ENCODE results near the gene IGFBP2. TPM values are rescaled to one million over a fixed set of nuclear protein-coding genes. Genes with fewer than 3 reads are reported as not detected.

IGFBP2 gene
- total RNA-seq, 2 donors from 2014 or later, result 0.81 TPM; not detected in 1

GRCh38 chr2:216653093-216653799 lies 20.0 kb downstream of the IGFBP2 start:
- H3K4me3 Mint-ChIP-seq, result no peak overlapping the region
- H3K9me3 Mint-ChIP-seq, result no peaks in the 10 kb centered on the region

GRCh38 chr2:216653931-216654365 lies 20.7 kb downstream of the IGFBP2 start:
- H3K4me1 Mint-ChIP-seq (ENCODE audit: low read depth in 2 of 2), result peaks cover 0 to 5% of the 10 kb centered on the region in 2 donors
- no peak overlapping the region for H3K4me3 Mint-ChIP-seq
- no peak for DNase-seq (ENCODE audit: low spot score)
- H3K27me3 Mint-ChIP-seq, result peaks cover 5 to 7% of the 10 kb centered on the region in 2 donors
- no peak overlapping the region for H3K27ac Mint-ChIP-seq
- no peak for ATAC-seq
- H3K9me3 Mint-ChIP-seq, result no peaks in the 10 kb centered on the region
- H3K36me3 Mint-ChIP-seq, result no peaks in the 10 kb centered on the region

More at GRCh38 chr2:216653093-216653799, 20.0 kb downstream of the IGFBP2 start:
- Mint-ChIP-seq H3K27ac (no peak overlapping the region), H3K4me1 (ENCODE audit: low read depth in 2 of 2) (peaks cover 0 to 5% of the 10 kb centered on the region in 2 donors), H3K27me3 (peaks cover 4 to 7% of the 10 kb centered on the region in 2 donors), H3K36me3 (no peaks in the 10 kb centered on the region)
- ATAC-seq (no peak), DNase-seq (ENCODE audit: low spot score) (no peak)

- no peak overlapping the region for H3K4me3 Mint-ChIP-seq
- H3K27me3 Mint-ChIP-seq, result peaks cover 5 to 7% of the 10 kb centered on the region in 2 donors
- ATAC-seq, result no peak
- no peak for DNase-seq (ENCODE audit: low spot score)
- H3K4me1 Mint-ChIP-seq (ENCODE audit: low read depth in 2 of 2), result peaks cover 0 to 5% of the 10 kb centered on the region in 2 donors
- no peaks in the 10 kb centered on the region for H3K9me3 Mint-ChIP-seq
- H3K27ac Mint-ChIP-seq, result no peak overlapping the region
- no peaks in the 10 kb centered on the region for H3K36me3 Mint-ChIP-seq
Measured at GRCh38 chr2:216654528-216655052, 21.4 kb downstream of the IGFBP2 start.

DNA sequence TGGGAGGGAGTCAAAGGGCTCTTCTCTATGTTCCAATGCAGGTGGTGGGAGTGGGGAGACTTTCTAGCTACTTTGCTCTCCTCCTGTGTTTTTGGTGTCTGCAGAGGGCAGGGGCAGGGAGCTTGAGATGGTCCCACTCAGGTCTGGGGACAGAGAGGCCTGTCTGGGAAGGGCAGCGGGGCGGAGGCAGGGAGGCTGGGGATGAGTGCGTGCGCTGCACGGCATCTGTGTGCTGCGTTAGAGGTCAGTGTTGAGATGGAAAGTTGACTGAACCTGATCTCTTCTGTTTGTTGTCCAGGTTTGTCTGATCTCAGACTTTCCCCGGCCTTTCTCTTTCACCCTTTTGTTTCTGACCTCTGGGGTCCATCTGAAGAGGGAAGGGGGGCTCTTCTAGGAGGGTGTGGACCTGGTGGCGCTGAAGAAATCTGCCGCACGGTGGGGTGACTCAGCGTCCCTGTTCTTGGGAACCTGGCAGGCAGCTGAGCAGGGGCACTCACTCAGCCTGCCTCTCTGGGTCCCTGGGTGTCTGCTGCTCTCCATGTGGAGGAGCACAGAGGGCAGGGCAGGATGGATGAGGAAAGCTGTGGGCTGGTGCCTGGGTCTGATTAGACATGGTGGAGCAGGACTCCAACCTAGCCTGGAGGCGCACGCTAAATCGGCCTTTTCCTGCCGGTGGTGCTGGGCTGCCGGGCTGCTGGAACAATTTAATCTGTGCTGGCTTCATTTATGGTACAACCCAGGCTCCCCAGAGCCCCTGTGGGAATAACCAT lies 24.1 kb downstream of the IGFBP2 start:
- Mint-ChIP-seq H3K4me3 (no peak overlapping the region), H3K9me3 (no peaks in the 10 kb centered on the region), H3K4me1 (ENCODE audit: low read depth in 2 of 2) (peaks cover 0 to 5% of the 10 kb centered on the region in 2 donors), H3K27me3 (peaks cover 0 to 5% of the 10 kb centered on the region in 2 donors), H3K36me3 (no peaks in the 10 kb centered on the region), H3K27ac (no peak overlapping the region)
- DNase-seq (ENCODE audit: low spot score) (no peak), ATAC-seq (no peak)

- H3K4me1 Mint-ChIP-seq (ENCODE audit: low read depth in 2 of 2), result peaks cover 0 to 5% of the 10 kb centered on the region in 2 donors
- no peak for DNase-seq (ENCODE audit: low spot score)
- H3K9me3 Mint-ChIP-seq, result no peaks in the 10 kb centered on the region
- H3K36me3 Mint-ChIP-seq, result no peaks in the 10 kb centered on the region
- H3K27ac Mint-ChIP-seq, result no peak overlapping the region
- no peak for ATAC-seq
- peaks cover 0 to 5% of the 10 kb centered on the region in 2 donors for H3K27me3 Mint-ChIP-seq
- no peak overlapping the region for H3K4me3 Mint-ChIP-seq
Measured at GRCh38 chr2:216657980-216658379, 24.8 kb downstream of the IGFBP2 start.

GRCh38 chr2:216658757-216659156 lies 25.5 kb downstream of the IGFBP2 start:
- ATAC-seq, result no peak
- H3K4me1 Mint-ChIP-seq (ENCODE audit: low read depth in 2 of 2), result peaks cover 0 to 5% of the 10 kb centered on the region in 2 donors
- H3K4me3 Mint-ChIP-seq, result no peak overlapping the region
- no peak overlapping the region for H3K27ac Mint-ChIP-seq
- DNase-seq (ENCODE audit: low spot score), result no peak
- no peaks in the 10 kb centered on the region for H3K9me3 Mint-ChIP-seq
- H3K27me3 Mint-ChIP-seq, result peaks cover 0 to 5% of the 10 kb centered on the region in 2 donors
- no peaks in the 10 kb centered on the region for H3K36me3 Mint-ChIP-seq

DNA sequence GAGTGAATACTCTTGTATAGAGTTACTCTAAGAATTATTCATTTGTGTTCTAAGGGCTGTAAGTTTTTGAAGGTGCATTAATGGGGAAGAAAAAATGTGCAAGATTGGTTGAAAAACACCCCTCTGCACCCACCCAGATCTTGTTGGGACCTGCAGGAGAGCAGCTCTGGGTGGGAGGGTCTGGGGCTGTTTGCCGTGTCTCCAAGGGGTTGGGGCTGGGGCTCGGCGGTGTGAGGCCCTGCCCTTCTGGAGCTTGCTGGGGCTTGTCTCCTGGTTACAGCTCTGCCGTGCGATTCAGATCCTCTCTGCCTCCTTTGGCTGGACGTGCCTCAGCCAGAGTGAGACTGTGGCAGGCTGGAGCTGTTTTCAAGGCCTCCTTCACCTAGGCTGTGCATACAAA lies 26.1 kb downstream of the IGFBP2 start:
- no peak overlapping the region for H3K27ac Mint-ChIP-seq
- no peak overlapping the region for H3K4me3 Mint-ChIP-seq
- H3K36me3 Mint-ChIP-seq, result no peaks in the 10 kb centered on the region
- H3K9me3 Mint-ChIP-seq, result no peaks in the 10 kb centered on the region
- DNase-seq (ENCODE audit: low spot score) (no peak), ATAC-seq (no peak)
- H3K27me3 Mint-ChIP-seq, result peaks cover 0 to 5% of the 10 kb centered on the region in 2 donors
- peaks cover 0 to 2% of the 10 kb centered on the region in 2 donors for H3K4me1 Mint-ChIP-seq (ENCODE audit: low read depth in 2 of 2)

GRCh38 chr2:216660496-216660895 lies 27.3 kb downstream of the IGFBP2 start:
- H3K9me3 Mint-ChIP-seq, result no peaks in the 10 kb centered on the region

GRCh38 chr2:216661051-216661450 lies 27.8 kb downstream of the IGFBP2 start:
- Mint-ChIP-seq H3K27ac (no peak overlapping the region), H3K27me3 (peaks cover 0 to 5% of the 10 kb centered on the region in 2 donors), H3K4me3 (no peak overlapping the region), H3K36me3 (no peaks in the 10 kb centered on the region), H3K4me1 (ENCODE audit: low read depth in 2 of 2) (no peaks in the 10 kb centered on the region), H3K9me3 (no peaks in the 10 kb centered on the region)
- ATAC-seq (no peak), DNase-seq (ENCODE audit: low spot score) (no peak)

More at GRCh38 chr2:216660496-216660895, 27.3 kb downstream of the IGFBP2 start:
- ATAC-seq (no peak), DNase-seq (ENCODE audit: low spot score) (no peak)
- H3K27ac Mint-ChIP-seq, result no peak overlapping the region
- H3K4me1 Mint-ChIP-seq (ENCODE audit: low read depth in 2 of 2), result no peaks in the 10 kb centered on the region
- peaks cover 0 to 5% of the 10 kb centered on the region in 2 donors for H3K27me3 Mint-ChIP-seq
- H3K36me3 Mint-ChIP-seq, result no peaks in the 10 kb centered on the region
- H3K4me3 Mint-ChIP-seq, result no peak overlapping the region

GRCh38 chr2:216661639-216662375 lies 28.6 kb downstream of the IGFBP2 start:
- Mint-ChIP-seq H3K27me3 (peaks cover 0 to 6% of the 10 kb centered on the region in 2 donors), H3K36me3 (no peaks in the 10 kb centered on the region), H3K4me1 (ENCODE audit: low read depth in 2 of 2) (no peaks in the 10 kb centered on the region), H3K27ac (no peak overlapping the region), H3K4me3 (no peak overlapping the region), H3K9me3 (no peaks in the 10 kb centered on the region)
- DNase-seq (ENCODE audit: low spot score), result no peak
- no peak for ATAC-seq

- Mint-ChIP-seq H3K27ac (no peak overlapping the region), H3K9me3 (no peaks in the 10 kb centered on the region), H3K27me3 (peaks cover 7% of the 10 kb centered on the region in 2 donors), H3K4me1 (ENCODE audit: low read depth in 2 of 2) (no peaks in the 10 kb centered on the region), H3K4me3 (no peak overlapping the region), H3K36me3 (no peaks in the 10 kb centered on the region)
- ATAC-seq (no peak), DNase-seq (ENCODE audit: low spot score) (no peak)
Measured at GRCh38 chr2:216663106-216663505, 29.9 kb downstream of the IGFBP2 start.

DNA sequence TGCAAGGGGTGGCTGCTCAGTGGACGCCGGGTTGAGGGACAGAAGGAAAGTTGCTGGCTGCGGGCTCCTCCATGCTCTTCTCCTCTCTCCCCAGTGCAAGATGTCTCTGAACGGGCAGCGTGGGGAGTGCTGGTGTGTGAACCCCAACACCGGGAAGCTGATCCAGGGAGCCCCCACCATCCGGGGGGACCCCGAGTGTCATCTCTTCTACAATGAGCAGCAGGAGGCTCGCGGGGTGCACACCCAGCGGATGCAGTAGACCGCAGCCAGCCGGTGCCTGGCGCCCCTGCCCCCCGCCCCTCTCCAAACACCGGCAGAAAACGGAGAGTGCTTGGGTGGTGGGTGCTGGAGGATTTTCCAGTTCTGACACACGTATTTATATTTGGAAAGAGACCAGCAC lies 30.6 kb downstream of the IGFBP2 start:
- no peak for ATAC-seq

DNA sequence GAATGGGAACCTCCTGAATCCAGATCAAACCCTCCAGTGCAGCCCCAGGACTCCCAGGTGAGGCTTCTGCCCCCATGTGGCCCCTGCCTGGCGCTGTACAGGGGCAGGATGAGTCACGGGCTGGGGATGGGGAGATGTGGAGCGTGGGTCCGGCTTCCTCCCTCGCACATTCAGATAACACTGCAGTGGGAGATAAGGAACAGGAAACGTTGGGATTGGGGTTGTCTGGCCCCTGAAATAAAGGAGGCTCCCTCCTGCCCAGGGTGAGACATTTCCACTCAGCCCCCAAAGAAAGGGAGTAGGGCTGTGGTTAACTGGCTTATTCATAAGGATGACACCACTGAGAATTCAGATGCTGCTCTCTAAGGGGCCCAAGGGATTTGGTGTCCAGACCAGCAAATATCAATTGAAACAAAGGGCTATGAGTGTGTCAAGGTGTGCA lies 31.4 kb downstream of the IGFBP2 start:
- no peaks in the 10 kb centered on the region for H3K36me3 Mint-ChIP-seq
- H3K4me3 Mint-ChIP-seq, result no peak overlapping the region
- no peak overlapping the region for H3K27ac Mint-ChIP-seq
- no peaks in the 10 kb centered on the region for H3K9me3 Mint-ChIP-seq
- peaks cover 11 to 12% of the 10 kb centered on the region in 2 donors for H3K27me3 Mint-ChIP-seq
- no peak for ATAC-seq
- no peaks in the 10 kb centered on the region for H3K4me1 Mint-ChIP-seq (ENCODE audit: low read depth in 2 of 2)
- no peak for DNase-seq (ENCODE audit: low spot score)

More for the DNA sequence above, 30.6 kb downstream of the IGFBP2 start:
- Mint-ChIP-seq H3K27me3 (peaks cover 5 to 7% of the 10 kb centered on the region in 2 donors), H3K9me3 (no peaks in the 10 kb centered on the region), H3K4me1 (ENCODE audit: low read depth in 2 of 2) (no peaks in the 10 kb centered on the region), H3K27ac (no peak overlapping the region), H3K4me3 (no peak overlapping the region), H3K36me3 (no peaks in the 10 kb centered on the region)
- no peak for DNase-seq (ENCODE audit: low spot score)
